Cardiac fibroblast (primary cell): ENCODE data around the gene UNC13C.

ENCODE experiments used
- DNase-seq, 2 donors: peaks; one replicate each; pipeline versions ENCODE4 v3.0.0 to v3.0.0-alpha.2; 2010; ENCODE audit warnings: low read depth in 2 of 2
- H3K4me3 ChIP-seq, 2 donors: replicated peaks in 1 of 2; 1 replicate in 1 of 2; 2 replicates in 1 of 2; pipeline ENCODE4 v1.5.1; 2011; ENCODE audit warnings: low read depth in 2 of 2, low read length in 2 of 2, mild to moderate bottlenecking in 2 of 2, moderate library complexity in 1 of 2
- TF ChIP-seq, protein P1 (sequence below): IDR thresholded peaks from one replicate; pipeline ENCODE4 v1.5.1; 2011; ENCODE audit warnings: low read depth, mild to moderate bottlenecking, low read length, inconsistent platforms

UNC13C gene

GRCh38 chr15:54131410-54131809 is 153.2 kb downstream of the UNC13C start:
- no peak overlapping the region for H3K4me3 ChIP-seq
- peak in 1 of 2 donors; percentile 27 for DNase-seq
- TF ChIP-seq, protein P1, sequence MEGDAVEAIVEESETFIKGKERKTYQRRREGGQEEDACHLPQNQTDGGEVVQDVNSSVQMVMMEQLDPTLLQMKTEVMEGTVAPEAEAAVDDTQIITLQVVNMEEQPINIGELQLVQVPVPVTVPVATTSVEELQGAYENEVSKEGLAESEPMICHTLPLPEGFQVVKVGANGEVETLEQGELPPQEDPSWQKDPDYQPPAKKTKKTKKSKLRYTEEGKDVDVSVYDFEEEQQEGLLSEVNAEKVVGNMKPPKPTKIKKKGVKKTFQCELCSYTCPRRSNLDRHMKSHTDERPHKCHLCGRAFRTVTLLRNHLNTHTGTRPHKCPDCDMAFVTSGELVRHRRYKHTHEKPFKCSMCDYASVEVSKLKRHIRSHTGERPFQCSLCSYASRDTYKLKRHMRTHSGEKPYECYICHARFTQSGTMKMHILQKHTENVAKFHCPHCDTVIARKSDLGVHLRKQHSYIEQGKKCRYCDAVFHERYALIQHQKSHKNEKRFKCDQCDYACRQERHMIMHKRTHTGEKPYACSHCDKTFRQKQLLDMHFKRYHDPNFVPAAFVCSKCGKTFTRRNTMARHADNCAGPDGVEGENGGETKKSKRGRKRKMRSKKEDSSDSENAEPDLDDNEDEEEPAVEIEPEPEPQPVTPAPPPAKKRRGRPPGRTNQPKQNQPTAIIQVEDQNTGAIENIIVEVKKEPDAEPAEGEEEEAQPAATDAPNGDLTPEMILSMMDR: no peak

DNA sequence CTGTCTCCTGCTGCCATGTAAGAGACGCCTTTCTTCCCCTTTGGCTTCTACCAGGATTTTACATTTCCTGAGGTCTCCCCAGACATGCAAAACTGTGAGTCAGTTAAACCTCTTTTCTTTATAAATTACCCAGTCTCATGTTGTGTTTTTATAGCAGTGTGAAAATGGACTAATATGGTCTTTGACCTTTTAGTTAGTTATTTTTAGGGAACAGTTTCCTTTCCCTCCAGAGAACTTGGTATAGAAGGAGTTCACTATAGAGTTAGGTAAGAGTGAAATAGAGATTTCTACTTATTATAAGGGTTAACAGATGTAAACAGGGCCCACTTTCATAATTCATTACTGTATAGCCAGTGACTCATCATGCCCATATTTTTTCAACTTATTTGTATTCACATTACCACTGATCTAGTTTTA is 170.9 kb downstream of the UNC13C start:
- TF ChIP-seq, protein P1: no peak
- peak in 1 of 2 donors; percentile 22 for DNase-seq
- no peak overlapping the region for H3K4me3 ChIP-seq

DNA sequence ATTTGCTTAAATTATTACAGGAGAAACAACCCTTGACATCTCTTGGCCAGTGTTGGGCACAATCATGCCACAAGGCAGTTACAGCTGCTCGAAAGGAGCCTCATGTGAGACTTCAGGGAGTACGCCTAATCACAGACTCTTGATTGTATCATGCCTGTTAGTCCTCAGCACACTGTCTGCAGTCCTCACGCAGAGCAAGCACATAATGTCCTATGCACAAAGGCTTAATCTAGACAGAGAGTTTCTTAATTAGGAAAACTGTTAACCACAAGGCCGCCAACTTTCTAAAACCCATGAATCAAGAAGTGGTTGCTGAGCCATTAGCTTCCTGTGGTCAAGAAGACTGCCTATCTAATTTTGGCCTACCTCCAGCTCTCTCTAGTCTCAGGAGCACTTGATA is 172.0 kb downstream of the UNC13C start:
- H3K4me3 ChIP-seq: no peak overlapping the region
- TF ChIP-seq, protein P1: no peak
- DNase-seq: peak in 1 of 2 donors; percentile 63

GRCh38 chr15:54159012-54159411 is 180.8 kb downstream of the UNC13C start:
- no peak for DNase-seq
- H3K4me3 ChIP-seq: no peak overlapping the region
- TF ChIP-seq, protein P1: no peak

GRCh38 chr15:54187325-54187724 is 209.1 kb downstream of the UNC13C start:
- TF ChIP-seq, protein P1: no peak
- H3K4me3 ChIP-seq: no peak overlapping the region
- DNase-seq: no peak

DNA sequence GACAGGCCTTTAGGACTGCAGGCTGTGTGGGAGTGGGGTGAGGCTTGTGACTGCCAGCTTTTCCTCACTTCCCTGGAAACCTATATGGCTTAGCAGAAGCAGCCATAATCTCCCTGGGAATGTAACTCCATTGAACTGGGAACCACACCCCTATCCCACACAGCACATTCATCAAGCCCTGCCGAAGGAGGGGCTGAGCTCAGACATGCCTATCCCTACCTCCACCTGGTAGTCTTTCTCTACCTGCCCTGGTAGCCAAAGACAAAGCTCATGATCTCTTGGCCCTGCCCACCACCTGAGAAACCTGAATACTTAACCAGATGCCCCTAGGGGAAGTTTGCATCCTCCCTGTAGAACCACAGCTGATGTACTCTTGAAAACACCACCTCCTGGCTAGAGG is 219.8 kb downstream of the UNC13C start:
- no peak for DNase-seq
- H3K4me3 ChIP-seq: no peak overlapping the region
- TF ChIP-seq, protein P1: no peak
